GM19468 (cell line): ENCODE results near the gene DAPK3.
"Not testable (repeated sequence)": the region's sequence is repeated elsewhere in the genome, so short reads cannot be mapped to it uniquely, and the experiment has no call there.

Source experiments
- ATAC-seq: cut with Tn5 transposase; IDR thresholded peaks from one replicate; pipeline ENCODE4 v1.9.1; 2021; ENCODE audit warnings: mild to moderate bottlenecking, moderate library complexity, moderate number of reproducible peaks; ENCODE audit not compliant: unreplicated experiment; ENCODE audit errors: extremely low read depth

Gene DAPK3

GRCh38 chr19:4007021-4007835 is 36.3 kb upstream of the DAPK3 start, which contains the start of gene PIAS4:
Gene PIAS4 (plus strand): TSS chr19:4007736. CDS start chr19:4007761, 25 bp downstream.
- ATAC-seq: peak; percentile 45

- not testable (repeated sequence) for ATAC-seq
Measured at GRCh38 chr19:4005436-4005835, 34.5 kb upstream of the DAPK3 start.

GRCh38 chr19:4000798-4001197 is 29.9 kb upstream of the DAPK3 start:
- not testable (repeated sequence) for ATAC-seq

- not testable (repeated sequence) for ATAC-seq
Measured at GRCh38 chr19:3998667-3999412, 27.9 kb upstream of the DAPK3 start.

GRCh38 chr19:3995607-3996006 is 24.7 kb upstream of the DAPK3 start:
- no peak for ATAC-seq

- ATAC-seq: no peak
Measured at GRCh38 chr19:3990815-3991117, 19.9 kb upstream of the DAPK3 start.

GRCh38 chr19:3987619-3988371 is 16.9 kb upstream of the DAPK3 start:
- ATAC-seq: no peak

GRCh38 chr19:3986260-3987041 is 15.6 kb upstream of the DAPK3 start:
- no peak for ATAC-seq

- ATAC-seq: no peak
Measured at GRCh38 chr19:3985643-3986259, 14.9 kb upstream of the DAPK3 start.

- peak; percentile 76 for ATAC-seq
Measured at GRCh38 chr19:3984908-3985642, 14.2 kb upstream of the DAPK3 start, which contains the start of gene EEF2. Gene EEF2 (minus strand): TSS chr19:3985463. CDS start chr19:3985380, 83 bp downstream.

GRCh38 chr19:3984584-3984907 is 13.6 kb upstream of the DAPK3 start:
- no peak for ATAC-seq

GRCh38 chr19:3983936-3984583 is 13.2 kb upstream of the DAPK3 start:
- ATAC-seq: no peak

GRCh38 chr19:3983542-3983914 is 12.6 kb upstream of the DAPK3 start:
- ATAC-seq: no peak

- ATAC-seq: no peak
Measured at GRCh38 chr19:3982701-3983541, 12.0 kb upstream of the DAPK3 start.

GRCh38 chr19:3981736-3982681 is 11.1 kb upstream of the DAPK3 start:
- ATAC-seq: no peak

- no peak for ATAC-seq
Measured at GRCh38 chr19:3981373-3981735, 10.5 kb upstream of the DAPK3 start.
